ENCODE data around the gene ATG7.

ATG7 gene

GRCh38 chr3:11556851-11557644 lies 284.9 kb downstream of the ATG7 start:
- no peak overlapping the region for H3K9ac ChIP-seq (ENCODE audit: low read length)
- TF ChIP-seq CTCF (IDR thresholded peaks at IDR 0.05; ENCODE audit: low read length) = no peak
- no peaks in the 10 kb centered on the region for H4K20me1 ChIP-seq (ENCODE audit: insufficient read depth, low read length)
- no peak overlapping the region for H3K27ac ChIP-seq (ENCODE audit: low read length)
- no peak overlapping the region for H3K4me3 ChIP-seq (ENCODE audit: low read length)
- no peak overlapping the region for H2AFZ ChIP-seq (ENCODE audit: low read length)
- H3K79me2 ChIP-seq (ENCODE audit: low read length) = no peaks in the 10 kb centered on the region
- no peaks in the 10 kb centered on the region for H3K9me2 ChIP-seq (replicated peaks; ENCODE audit: insufficient read depth, low read length)
- no peak for DNase-seq
- H3K4me1 ChIP-seq (ENCODE audit: low read length) = no peaks in the 10 kb centered on the region
- H3K36me3 ChIP-seq (replicated peaks; ENCODE audit: insufficient read depth, low read length) = no peaks in the 10 kb centered on the region
- no peaks in the 10 kb centered on the region for H3K9me3 ChIP-seq (replicated peaks; ENCODE audit: insufficient read depth, low read length)
- no peak overlapping the region for H3K4me2 ChIP-seq (ENCODE audit: low read depth, low read length)
- no peaks in the 10 kb centered on the region for H3K27me3 ChIP-seq (replicated peaks; ENCODE audit: insufficient read depth, low read length)
- H3F3A ChIP-seq (ENCODE audit: insufficient read depth, low read length) = no peaks in the 10 kb centered on the region

GRCh38 chr3:11558002-11558401 lies 285.8 kb downstream of the ATG7 start:
- no peak overlapping the region for H3K4me2 ChIP-seq (ENCODE audit: low read depth, low read length)
- no peaks in the 10 kb centered on the region for H3F3A ChIP-seq (ENCODE audit: insufficient read depth, low read length)
- no peaks in the 10 kb centered on the region for H3K4me1 ChIP-seq (ENCODE audit: low read length)
- H3K27ac ChIP-seq (ENCODE audit: low read length) = no peak overlapping the region
- no peaks in the 10 kb centered on the region for H3K36me3 ChIP-seq (replicated peaks; ENCODE audit: insufficient read depth, low read length)
- no peak for DNase-seq
- no peaks in the 10 kb centered on the region for H3K27me3 ChIP-seq (replicated peaks; ENCODE audit: insufficient read depth, low read length)
- no peak overlapping the region for H2AFZ ChIP-seq (ENCODE audit: low read length)
- H3K4me3 ChIP-seq (ENCODE audit: low read length) = no peak overlapping the region
- no peak for TF ChIP-seq EZH2 (optimal IDR thresholded peaks at IDR 0.05; ENCODE audit: low read depth, low read length)
- H3K79me2 ChIP-seq (ENCODE audit: low read length) = no peaks in the 10 kb centered on the region
- H3K9ac ChIP-seq (ENCODE audit: low read length) = no peak overlapping the region
- no peaks in the 10 kb centered on the region for H3K9me3 ChIP-seq (replicated peaks; ENCODE audit: insufficient read depth, low read length)
- no peaks in the 10 kb centered on the region for H3K9me2 ChIP-seq (replicated peaks; ENCODE audit: insufficient read depth, low read length)
- H4K20me1 ChIP-seq (ENCODE audit: insufficient read depth, low read length) = no peaks in the 10 kb centered on the region

GRCh38 chr3:11558411-11558903 lies 286.3 kb downstream of the ATG7 start:
- Histone ChIP-seq H3F3A (ENCODE audit: insufficient read depth, low read length) (no peaks in the 10 kb centered on the region), H3K27me3 (replicated peaks; ENCODE audit: insufficient read depth, low read length) (no peaks in the 10 kb centered on the region), H3K9me2 (replicated peaks; ENCODE audit: insufficient read depth, low read length) (no peaks in the 10 kb centered on the region), H3K9me3 (replicated peaks; ENCODE audit: insufficient read depth, low read length) (no peaks in the 10 kb centered on the region), H3K27ac (ENCODE audit: low read length) (no peak overlapping the region), H3K4me2 (ENCODE audit: low read depth, low read length) (no peak overlapping the region), H4K20me1 (ENCODE audit: insufficient read depth, low read length) (no peaks in the 10 kb centered on the region), H3K36me3 (replicated peaks; ENCODE audit: insufficient read depth, low read length) (no peaks in the 10 kb centered on the region), H3K4me3 (ENCODE audit: low read length) (no peak overlapping the region), H3K4me1 (ENCODE audit: low read length) (no peaks in the 10 kb centered on the region), H3K9ac (ENCODE audit: low read length) (no peak overlapping the region), H3K79me2 (ENCODE audit: low read length) (no peaks in the 10 kb centered on the region), H2AFZ (ENCODE audit: low read length) (no peak overlapping the region)
- TF ChIP-seq EZH2phosphoT487 (IDR thresholded peaks at IDR 0.05; ENCODE audit: low read length) (no peak), EZH2 (optimal IDR thresholded peaks at IDR 0.05; ENCODE audit: low read depth, low read length) (no peak), CTCF (IDR thresholded peaks at IDR 0.05; ENCODE audit: low read length) (no peak)
- DNase-seq = no peak

Data from MM.1S (cell line).